GM12878 (cell line): ENCODE measurements around the gene CCNL2. TPM values are rescaled to one million over a fixed set of nuclear protein-coding genes. Genes with fewer than 3 reads are reported as not detected.
A peak's percentile ranks its signal among the peaks of the same experiment; 100 is the strongest.

Source experiments
- ATAC-seq: fragments of 200-7000 bp; cut with Tn5 transposase; 3 replicates; pipeline ENCODE4 v1.9.1; 2020; ENCODE audit warnings: mild to moderate bottlenecking, moderate library complexity
- BruUV-seq: library from RNA; stranded (reverse); fragments of 400-500 nt; replicated peaks from 2 replicates; lab custom pipeline; 2021; lab: Mats Ljungman, UMichigan
- CTCF ChIA-PET: fragments of 300-600 bp; sonication (Branson Sonifier 250); formaldehyde crosslinking; extraction: SDS; loops from one replicate; lab custom pipeline; 2021; ENCODE audit warnings: inconsistent platforms; lab: Yijun Ruan, JAX
- POLR2A ChIA-PET: fragments of 350-600 bp; formaldehyde crosslinking; extraction: SDS; loops from one replicate; lab custom pipeline; 2021; ENCODE audit warnings: inconsistent platforms; lab: Charles Lee
- RAD21 ChIA-PET: fragments of 300-600 bp; sonication (Branson Sonifier 250); formaldehyde crosslinking; loops from one replicate; lab custom pipeline; 2023; ENCODE audit warnings: antibody characterized with exemption; ENCODE audit not compliant: unreplicated experiment; lab: Charles Lee
- SMC1A ChIA-PET: fragments of 300-600 bp; sonication (Branson Sonifier 250); formaldehyde crosslinking; loops from one replicate; lab custom pipeline; 2023; ENCODE audit not compliant: unreplicated experiment, uncharacterized antibody; lab: Charles Lee
- DNase-seq: peaks from one replicate; pipeline ENCODE4 v3.0.0-alpha.2; 2011; ENCODE audit warnings: low read depth, low spot score
- FAIRE-seq: peaks from 3 replicates; lab custom pipeline; 2011; peaks lifted over from hg19 to GRCh38; lab: Jason Lieb, UNC
- H2AFZ ChIP-seq: 2 replicates; pipeline ENCODE4 v1.6.0; 2011; ENCODE audit warnings: low read depth, low read length, control low read depth; ENCODE audit not compliant: control insufficient read depth
- H3K27ac ChIP-seq: 2 replicates; pipeline ENCODE4 v1.5.1; 2011; ENCODE audit warnings: control low read depth; ENCODE audit not compliant: control insufficient read depth, insufficient read depth
- H3K27me3 ChIP-seq, 2 experiments: replicated peaks in 1 of 2; 2 replicates each; pipeline versions ENCODE4 v1.6.0 to v1.6.1; 2011; ENCODE audit warnings: low read length in 1 of 2; ENCODE audit not compliant: control insufficient read depth in 2 of 2, insufficient read depth in 2 of 2
- H3K36me3 ChIP-seq, 2 experiments: 2 replicates each; pipeline ENCODE4 v1.5.1; 2011; ENCODE audit warnings: low read length in 1 of 2; ENCODE audit not compliant: control insufficient read depth in 2 of 2, insufficient read depth in 2 of 2
- H3K4me1 ChIP-seq: 2 replicates; pipeline ENCODE4 v1.6.1; 2011; ENCODE audit warnings: mild to moderate bottlenecking, low read length, moderate library complexity, mixed read lengths; ENCODE audit not compliant: control insufficient read depth, insufficient read depth
- H3K4me2 ChIP-seq: 2 replicates; pipeline ENCODE4 v1.6.0; 2011; ENCODE audit warnings: control low read depth; ENCODE audit not compliant: control insufficient read depth, insufficient read depth
- H3K4me3 ChIP-seq: fragments of 200-600 bp; sonication (generic); 2 replicates; pipeline ENCODE4 v1.5.1; 2016
- H3K79me2 ChIP-seq: 2 replicates; pipeline ENCODE4 v1.6.0; 2011; ENCODE audit warnings: low read length; ENCODE audit not compliant: control insufficient read depth, insufficient read depth
- H3K9ac ChIP-seq: 2 replicates; pipeline ENCODE4 v1.8.0; 2011; ENCODE audit warnings: low read length, control low read depth, mixed read lengths; ENCODE audit not compliant: control insufficient read depth, insufficient read depth
- H3K9me3 ChIP-seq: replicated peaks from 3 replicates; pipeline ENCODE4 v1.5.1; 2011; ENCODE audit warnings: mild to moderate bottlenecking, low read length; ENCODE audit not compliant: control insufficient read depth, insufficient read depth
- H4K20me1 ChIP-seq: 2 replicates; pipeline ENCODE4 v1.6.0; 2011; ENCODE audit not compliant: control insufficient read depth, insufficient read depth
- CREM ChIP-seq: IDR thresholded peaks from 2 replicates; pipeline ENCODE4 v1.6.1; 2014; ENCODE audit warnings: antibody characterized with exemption, low read depth
- DPF2 ChIP-seq: fragments of 450-650 bp; IDR thresholded peaks from 2 replicates; pipeline ENCODE4 v1.6.1; 2017; ENCODE audit warnings: mild to moderate bottlenecking
- EGR1 ChIP-seq, 2 experiments: IDR thresholded peaks; 1 replicate in 1 of 2; 2 replicates in 1 of 2; pipeline ENCODE4 v1.6.1; 2011 to 2012; ENCODE audit warnings: low read depth in 2 of 2, low read length in 2 of 2, borderline replicate concordance in 1 of 2, mild to moderate bottlenecking in 1 of 2, moderate library complexity in 1 of 2
- GATAD2B ChIP-seq: fragments of 450-650 bp; conservative IDR thresholded peaks from 2 replicates; pipeline ENCODE4 v1.6.1; 2017; ENCODE audit warnings: low read depth, mild to moderate bottlenecking, moderate library complexity
- HCFC1 ChIP-seq: fragments of 150-350 bp; IDR thresholded peaks from 2 replicates; pipeline ENCODE4 v1.6.1; 2014; ENCODE audit warnings: low read length
- HDAC2 ChIP-seq: fragments of 200-600 bp; sonication (generic); IDR thresholded peaks from 2 replicates; pipeline ENCODE4 v1.6.1; 2017
- IKZF1 ChIP-seq: fragments of 450-650 bp; conservative IDR thresholded peaks from 2 replicates; pipeline ENCODE4 v1.6.1; 2017; ENCODE audit warnings: antibody characterized with exemption, mild to moderate bottlenecking
- KDM1A ChIP-seq: fragments of 200-600 bp; sonication (generic); IDR thresholded peaks from 2 replicates; pipeline ENCODE4 v1.6.1; 2016; ENCODE audit warnings: borderline replicate concordance
- LARP7 ChIP-seq: fragments of 450-650 bp; IDR thresholded peaks from 2 replicates; pipeline ENCODE4 v1.6.1; 2017; ENCODE audit warnings: mild to moderate bottlenecking
- NR2F1 ChIP-seq: fragments of 450-650 bp; conservative IDR thresholded peaks from 2 replicates; pipeline ENCODE4 v1.6.1; 2017; ENCODE audit warnings: mild to moderate bottlenecking
- POLR2A ChIP-seq: IDR thresholded peaks from 2 replicates; pipeline ENCODE4 v1.6.1; 2011; ENCODE audit warnings: low read depth, mild to moderate bottlenecking, low read length
- RAD21 ChIP-seq: IDR thresholded peaks from 2 replicates; pipeline ENCODE4 v1.6.1; 2011; ENCODE audit warnings: mild to moderate bottlenecking, low read depth, low read length, moderate library complexity; ENCODE audit not compliant: insufficient read depth
- TARDBP ChIP-seq: IDR thresholded peaks from 2 replicates; pipeline ENCODE4 v1.6.1; 2016; ENCODE audit warnings: borderline replicate concordance
- TCF12 ChIP-seq: IDR thresholded peaks from 2 replicates; pipeline ENCODE4 v1.6.1; 2011; ENCODE audit warnings: low read depth, mild to moderate bottlenecking, low read length
- ZNF217 ChIP-seq: fragments of 450-650 bp; IDR thresholded peaks from 2 replicates; pipeline ENCODE4 v1.6.1; 2017; ENCODE audit warnings: antibody characterized with exemption, mild to moderate bottlenecking
- ZNF622 ChIP-seq: fragments of 450-650 bp; IDR thresholded peaks from 2 replicates; pipeline ENCODE4 v1.6.1; 2017; ENCODE audit warnings: mild to moderate bottlenecking, inconsistent platforms
- ZZZ3 ChIP-seq: IDR thresholded peaks from 2 replicates; pipeline ENCODE4 v1.6.1; 2011; ENCODE audit warnings: low read depth; ENCODE audit not compliant: control insufficient read depth, insufficient read length
- WGBS: methylation state at CpG from one replicate; pipeline ENCODE4 v1.1.6; 2016; ENCODE audit warnings: low lambda C conversion rate; ENCODE audit not compliant: insufficient replicate concordance, insufficient coverage; ENCODE audit errors: missing lambda C conversion rate; 5-methylcytosine and 5-hydroxymethylcytosine counted together
- in situ Hi-C: fragments of 300-500 bp; cut with MboI; formaldehyde crosslinking; loops from 9 replicates; pipeline ENCODE4 v1.14.3; 2018; ENCODE audit warnings: mixed read lengths
- intact Hi-C: fragments of 100-400 bp; cut with micrococcal nuclease; formaldehyde crosslinking; loops from one replicate; pipeline ENCODE4 v1.14.2; 2022; ENCODE audit not compliant: unreplicated experiment
- polyA plus RNA-seq, 11 experiments: library from polyadenylated mRNA; depleted of rRNA in 4 of 11; unstranded in 6 of 11; stranded (reverse) in 5 of 11; fragments of >200 nt; fragmentation: Nextera tagmentation in 4 of 11; fragmentation: Illumina TruSeq in 1 of 11; extraction: Ambion mirVana in 4 of 11; extraction: Trizol in 1 of 11; gene quantifications; 1 replicate in 1 of 11; 2 replicates in 10 of 11; pipeline versions ENCODE4 v1.2.1 to v1.2.3, GENCODE V29; 2011 to 2016; ENCODE audit warnings: inconsistent platforms in 2 of 11, missing spikeins in 2 of 11, low read depth in 1 of 11
- total RNA-seq, 4 experiments: library from RNA; depleted of rRNA in 3 of 4; stranded (reverse); fragments of >200 nt in 3 of 4; fragmentation: Illumina TruSeq in 1 of 4; extraction: Trizol in 1 of 4; gene quantifications; 2 replicates each; pipeline versions ENCODE4 v1.2.1 to v1.2.3, GENCODE V29; 2013 to 2021
- TF ChIP-seq, protein P1 (sequence below): IDR thresholded peaks from 2 replicates; pipeline ENCODE4 v1.6.1; 2011; ENCODE audit warnings: low read depth, mild to moderate bottlenecking, low read length, moderate library complexity, borderline replicate concordance; ENCODE audit errors: extremely low read depth
- TF ChIP-seq, protein P2 (sequence below): fragments of 450-650 bp; formaldehyde crosslinking; IDR thresholded peaks from 2 replicates; pipeline ENCODE4 v1.4.0; 2022; ENCODE audit warnings: mild to moderate bottlenecking, moderate library complexity
- TF ChIP-seq, protein P3 (sequence below): fragments of 450-650 bp; IDR thresholded peaks from 2 replicates; pipeline ENCODE4 v1.6.1; 2017; ENCODE audit warnings: antibody characterized with exemption, mild to moderate bottlenecking, moderate library complexity

Gene CCNL2
- total and polyA plus RNA-seq, 10 of the 15 experiments (the other 5 are each of a cell fraction or from before 2014, with no cell fraction given) = 2.1 to 143 (median 101) TPM

DNA sequence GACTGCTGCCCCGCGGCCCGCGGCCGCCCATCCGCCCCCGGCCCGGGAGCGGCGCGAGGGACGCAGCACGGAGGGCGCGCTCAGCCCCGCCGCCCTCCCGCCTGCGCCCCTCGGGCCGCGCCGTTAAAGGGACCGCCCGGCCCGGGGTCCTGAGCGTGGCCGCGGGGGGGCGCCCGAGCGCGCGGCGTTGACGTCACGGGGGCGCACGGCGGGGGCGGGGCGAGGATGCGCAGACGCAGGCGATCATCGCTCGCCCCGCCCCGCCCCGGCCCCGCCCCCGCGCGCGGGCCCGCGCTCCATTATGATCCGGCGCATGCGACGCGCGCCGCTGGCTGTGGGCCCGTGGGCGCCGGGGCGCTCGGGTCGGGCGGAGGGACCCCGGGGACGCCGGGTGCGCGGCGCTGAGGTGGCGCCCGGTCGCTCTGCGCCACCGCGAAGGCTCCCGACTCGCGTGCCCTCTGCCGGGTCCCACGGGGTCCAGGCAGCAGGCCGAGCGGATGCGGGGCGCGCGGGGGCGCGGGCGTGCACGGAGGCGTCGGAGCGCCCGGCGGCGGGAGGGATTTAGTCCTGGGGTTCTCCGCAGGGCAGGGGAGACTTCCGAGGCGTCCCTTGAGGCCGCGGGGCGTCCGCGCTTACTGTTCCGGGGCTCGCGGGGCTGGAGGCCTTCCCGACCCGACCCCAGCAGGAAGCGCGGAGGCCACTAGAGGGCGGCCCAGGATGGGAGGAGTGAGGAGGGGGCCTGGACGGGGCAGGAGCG is 49.7 kb downstream of the CCNL2 start, which contains the start of gene DVL1:
Gene DVL1 (minus strand): TSS at position 163 of the 757 bp plus-strand sequence. CDS start 353 bp downstream, outside the sequence.
- Histone ChIP-seq H4K20me1 (no peaks in the 10 kb centered on the region), H3K79me2 (peaks cover 2% of the 10 kb centered on the region), H3K36me3 (no peaks in the 10 kb centered on the region), H3K4me3 (peak within 1 kb of the TSS; percentile 83), H2AFZ (peak within 1 kb of the TSS; percentile 86), H3K4me2 (peak within 1 kb of the TSS; percentile 83), H3K9me3 (no peaks in the 10 kb centered on the region), H3K9ac (peak within 1 kb of the TSS; percentile 81), H3K27me3 (peaks cover 0 to 2% of the 10 kb centered on the region in 2 experiments; a peak in 2 of 4 replicates), H3K4me1 (peaks cover 6% of the 10 kb centered on the region; the same call in 1 of the 2 replicates), H3K27ac (peak within 1 kb of the TSS; percentile 80)
- DNase-seq (no peak), FAIRE-seq (no peak), ATAC-seq (peak; percentile 58)
- in situ Hi-C loops = no loop called here
- POLR2A ChIA-PET = no interaction called here
- CTCF ChIA-PET = interaction anchor here (1.1 to 2.1 kb wide), 2 partner anchors 22 to 155 kb away, joined by 3 to 12 read pairs; no protein-coding TSS in a partner anchor
- WGBS = 0% methylated on average over 52 of the region's 122 CpGs
- RAD21 ChIA-PET = no interaction called here
- intact Hi-C loops = loop anchor here (2.0 kb wide), 1 partner anchor 49 kb away; the partner anchor contains the start of gene CCNL2
- no TSS peak for BruUV-seq
- SMC1A ChIA-PET = no interaction called here
- TF ChIP-seq HDAC2 (no peak), EGR1 (IDR thresholded peaks at IDR 0.05; ENCODE audit: borderline replicate concordance in 1 of 2, low read depth in 2 of 2, low read length in 2 of 2) (peak; percentile 4 to 50; a peak in 2 of 3 replicates), GATAD2B (peak; percentile 99), RAD21 (peak; percentile 57), ZNF217 (peak; percentile 83), DPF2 (peak; percentile 92), TCF12 (no peak), IKZF1 (peak; percentile 90), ZZZ3 (no peak), LARP7 (peak; percentile 98), TARDBP (peak; percentile 15; the same call in 1 of the 2 replicates), ZNF622 (no peak), POLR2A (peak; percentile 68), HCFC1 (peak; percentile 28; the same call in 1 of the 2 replicates), CREM (peak; percentile 74; the same call in 1 of the 2 replicates), KDM1A (no peak), NR2F1 (peak; percentile 87)
- TF ChIP-seq, protein P1, sequence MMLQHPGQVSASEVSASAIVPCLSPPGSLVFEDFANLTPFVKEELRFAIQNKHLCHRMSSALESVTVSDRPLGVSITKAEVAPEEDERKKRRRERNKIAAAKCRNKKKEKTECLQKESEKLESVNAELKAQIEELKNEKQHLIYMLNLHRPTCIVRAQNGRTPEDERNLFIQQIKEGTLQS = no peak
- TF ChIP-seq, protein P2, sequence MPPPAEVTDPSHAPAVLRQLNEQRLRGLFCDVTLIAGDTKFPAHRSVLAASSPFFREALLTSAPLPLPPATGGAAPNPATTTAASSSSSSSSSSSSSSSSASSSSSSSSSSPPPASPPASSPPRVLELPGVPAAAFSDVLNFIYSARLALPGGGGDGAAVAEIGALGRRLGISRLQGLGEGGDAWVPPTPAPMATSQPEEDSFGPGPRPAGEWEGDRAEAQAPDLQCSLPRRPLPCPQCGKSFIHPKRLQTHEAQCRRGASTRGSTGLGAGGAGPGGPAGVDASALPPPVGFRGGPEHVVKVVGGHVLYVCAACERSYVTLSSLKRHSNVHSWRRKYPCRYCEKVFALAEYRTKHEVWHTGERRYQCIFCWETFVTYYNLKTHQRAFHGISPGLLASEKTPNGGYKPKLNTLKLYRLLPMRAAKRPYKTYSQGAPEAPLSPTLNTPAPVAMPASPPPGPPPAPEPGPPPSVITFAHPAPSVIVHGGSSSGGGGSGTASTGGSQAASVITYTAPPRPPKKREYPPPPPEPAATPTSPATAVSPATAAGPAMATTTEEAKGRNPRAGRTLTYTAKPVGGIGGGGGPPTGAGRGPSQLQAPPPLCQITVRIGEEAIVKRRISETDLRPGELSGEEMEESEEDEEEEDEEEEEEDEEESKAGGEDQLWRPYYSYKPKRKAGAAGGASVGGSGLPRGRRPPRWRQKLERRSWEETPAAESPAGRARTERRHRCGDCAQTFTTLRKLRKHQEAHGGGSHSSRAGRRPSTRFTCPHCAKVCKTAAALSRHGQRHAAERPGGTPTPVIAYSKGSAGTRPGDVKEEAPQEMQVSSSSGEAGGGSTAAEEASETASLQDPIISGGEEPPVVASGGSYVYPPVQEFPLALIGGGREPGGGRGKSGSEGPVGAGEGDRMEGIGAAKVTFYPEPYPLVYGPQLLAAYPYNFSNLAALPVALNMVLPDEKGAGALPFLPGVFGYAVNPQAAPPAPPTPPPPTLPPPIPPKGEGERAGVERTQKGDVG (CRISPR knock-in tag) = no peak
- TF ChIP-seq, protein P3, sequence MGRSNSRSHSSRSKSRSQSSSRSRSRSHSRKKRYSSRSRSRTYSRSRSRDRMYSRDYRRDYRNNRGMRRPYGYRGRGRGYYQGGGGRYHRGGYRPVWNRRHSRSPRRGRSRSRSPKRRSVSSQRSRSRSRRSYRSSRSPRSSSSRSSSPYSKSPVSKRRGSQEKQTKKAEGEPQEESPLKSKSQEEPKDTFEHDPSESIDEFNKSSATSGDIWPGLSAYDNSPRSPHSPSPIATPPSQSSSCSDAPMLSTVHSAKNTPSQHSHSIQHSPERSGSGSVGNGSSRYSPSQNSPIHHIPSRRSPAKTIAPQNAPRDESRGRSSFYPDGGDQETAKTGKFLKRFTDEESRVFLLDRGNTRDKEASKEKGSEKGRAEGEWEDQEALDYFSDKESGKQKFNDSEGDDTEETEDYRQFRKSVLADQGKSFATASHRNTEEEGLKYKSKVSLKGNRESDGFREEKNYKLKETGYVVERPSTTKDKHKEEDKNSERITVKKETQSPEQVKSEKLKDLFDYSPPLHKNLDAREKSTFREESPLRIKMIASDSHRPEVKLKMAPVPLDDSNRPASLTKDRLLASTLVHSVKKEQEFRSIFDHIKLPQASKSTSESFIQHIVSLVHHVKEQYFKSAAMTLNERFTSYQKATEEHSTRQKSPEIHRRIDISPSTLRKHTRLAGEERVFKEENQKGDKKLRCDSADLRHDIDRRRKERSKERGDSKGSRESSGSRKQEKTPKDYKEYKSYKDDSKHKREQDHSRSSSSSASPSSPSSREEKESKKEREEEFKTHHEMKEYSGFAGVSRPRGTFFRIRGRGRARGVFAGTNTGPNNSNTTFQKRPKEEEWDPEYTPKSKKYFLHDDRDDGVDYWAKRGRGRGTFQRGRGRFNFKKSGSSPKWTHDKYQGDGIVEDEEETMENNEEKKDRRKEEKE = 0 out of 2 replicates have a peak, but pooled peaks have one; percentile 60
